Limb (tissue), 2 donors: ENCODE data around the gene ITGA1.

Experiments
- DNase-seq, 2 donors: peaks; one replicate each; pipeline ENCODE4 v3.0.0-alpha.2; 2016; ENCODE audit errors: extremely low spot score in 2 of 2

The ITGA1 gene

DNA sequence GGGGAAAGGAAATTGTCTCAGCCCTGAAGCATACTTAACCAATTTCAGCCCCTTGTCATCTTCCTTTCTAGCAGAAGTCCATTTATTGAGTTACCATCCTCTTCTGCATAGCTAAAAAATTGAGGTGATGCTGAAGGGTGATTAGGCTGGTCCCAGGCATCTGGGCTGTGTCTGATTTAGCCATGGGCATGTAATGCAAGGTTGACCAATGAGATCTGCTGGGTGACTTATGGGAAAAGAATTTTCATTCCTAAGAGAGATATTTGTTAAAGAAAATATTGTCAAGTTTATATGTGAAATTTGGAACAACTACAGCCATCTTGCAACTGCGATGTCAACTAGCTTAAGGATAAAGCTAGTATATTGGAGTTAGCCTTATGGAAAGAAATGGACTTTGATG is 206.6 kb downstream of the ITGA1 start:
- no peak for DNase-seq

GRCh38 chr5:52995095-52995494 is 207.4 kb downstream of the ITGA1 start:
- no peak for DNase-seq

- no peak for DNase-seq
These were observed 208.2 kb downstream of the ITGA1 start for GRCh38 chr5:52995914-52996313.

GRCh38 chr5:52996979-52997378 is 209.3 kb downstream of the ITGA1 start:
- no peak for DNase-seq

- DNase-seq: no peak
These were observed 209.7 kb downstream of the ITGA1 start for GRCh38 chr5:52997424-52997823.

- DNase-seq: no peak
These were observed 211.0 kb downstream of the ITGA1 start for GRCh38 chr5:52998552-52999313.

- no peak for DNase-seq
These were observed 211.7 kb downstream of the ITGA1 start for GRCh38 chr5:52999344-52999949.

GRCh38 chr5:53001541-53001940 is 213.8 kb downstream of the ITGA1 start:
- DNase-seq: no peak

DNA sequence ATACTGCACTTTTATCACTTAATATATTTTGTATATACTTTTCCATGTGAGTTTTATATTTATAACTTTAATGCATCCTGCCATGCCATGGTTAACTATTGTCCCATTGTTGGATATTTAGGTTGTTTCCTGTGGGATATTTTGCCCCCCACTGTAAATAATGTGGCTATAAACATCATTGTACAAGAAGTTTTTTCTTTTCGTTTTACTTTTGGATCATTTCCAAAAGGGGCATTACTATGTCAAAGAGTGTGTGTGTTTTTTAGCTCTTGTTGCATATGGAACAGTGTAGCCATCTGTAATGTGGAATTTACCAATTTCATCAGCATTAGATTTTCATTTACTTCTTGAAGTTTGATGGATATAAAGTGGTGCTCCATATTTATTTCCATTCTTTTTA is 214.8 kb downstream of the ITGA1 start:
- DNase-seq: no peak

DNA sequence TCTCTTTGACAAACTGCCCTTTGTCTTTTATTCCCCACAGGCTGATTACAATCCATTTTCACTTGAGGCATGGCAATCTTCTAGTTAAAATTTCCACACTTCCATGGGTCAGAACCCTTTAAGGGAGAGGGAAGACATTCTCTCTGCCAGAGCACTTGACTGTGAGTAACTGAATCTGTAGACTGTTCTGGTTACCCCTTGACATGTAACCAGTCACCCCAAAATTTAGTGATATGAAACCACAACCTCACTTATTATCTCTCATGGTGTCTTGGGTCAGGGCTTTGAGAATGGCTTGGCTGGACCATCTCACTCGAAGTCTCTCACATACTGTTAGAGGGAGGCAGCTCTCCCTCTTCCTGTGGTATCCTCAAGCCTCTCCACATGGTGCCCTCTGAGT is 215.4 kb downstream of the ITGA1 start:
- DNase-seq: no peak

- no peak for DNase-seq
These were observed 219.5 kb downstream of the ITGA1 start for GRCh38 chr5:53006911-53007890.

DNA sequence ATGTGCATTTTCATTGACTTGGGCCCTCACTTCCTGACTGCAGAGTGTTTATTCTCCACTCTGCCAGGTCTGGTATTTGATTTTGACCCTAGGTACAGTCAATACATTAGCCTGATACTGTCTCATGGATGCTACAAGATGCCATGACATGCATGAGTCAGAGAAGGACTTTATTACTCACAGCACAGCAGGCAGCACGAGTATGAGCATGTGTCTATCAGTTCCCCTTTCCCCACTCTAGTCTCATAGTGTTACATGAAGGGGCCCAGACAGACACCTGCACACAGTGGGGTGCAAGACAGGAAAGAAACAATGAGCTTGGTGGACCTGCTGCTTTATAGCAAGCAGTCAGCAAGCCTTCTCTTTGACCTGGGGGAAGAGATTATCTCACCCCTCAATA is 221.0 kb downstream of the ITGA1 start:
- DNase-seq: no peak
